ELR (cell line): ENCODE data around the gene SLC25A11.
"Not testable (repeated sequence)": the region's sequence is repeated elsewhere in the genome, so short reads cannot be mapped to it uniquely, and the experiment has no call there.

Source experiments
- DNase-seq: peaks from one replicate; pipeline ENCODE4 v3.0.0-alpha.2; 2015; ENCODE audit warnings: low read depth

SLC25A11 gene

GRCh38 chr17:4920351-4921048, 19.3 kb downstream of the SLC25A11 start:
- DNase-seq, result no peak

GRCh38 chr17:4919511-4920047, 20.3 kb downstream of the SLC25A11 start:
- no peak for DNase-seq

GRCh38 chr17:4914551-4914950, 25.3 kb downstream of the SLC25A11 start:
- DNase-seq, result not testable (repeated sequence)

GRCh38 chr17:4913994-4914393, 25.9 kb downstream of the SLC25A11 start:
- DNase-seq, result peak; percentile 35

GRCh38 chr17:4908711-4909496, 30.9 kb downstream of the SLC25A11 start:
- peak; percentile 92 for DNase-seq

GRCh38 chr17:4908301-4908700, 31.5 kb downstream of the SLC25A11 start:
- peak; percentile 59 for DNase-seq

GRCh38 chr17:4906642-4907041, 33.2 kb downstream of the SLC25A11 start:
- DNase-seq, result not testable (repeated sequence)

- DNase-seq, result peak; percentile 81
Measured at GRCh38 chr17:4903051-4903818, 36.6 kb downstream of the SLC25A11 start, which contains the start of gene CHRNE. Gene CHRNE (minus strand): TSS chr17:4903098. CDS start chr17:4903063, 35 bp downstream.

- no peak for DNase-seq
Measured at GRCh38 chr17:4902540-4902939, 37.3 kb downstream of the SLC25A11 start.

- DNase-seq, result no peak
Measured at GRCh38 chr17:4901648-4902344, 38.0 kb downstream of the SLC25A11 start.

- no peak for DNase-seq
Measured at GRCh38 chr17:4901108-4901647, 38.7 kb downstream of the SLC25A11 start.

- no peak for DNase-seq
Measured at GRCh38 chr17:4900231-4901107, 39.4 kb downstream of the SLC25A11 start.

- peak; percentile 52 for DNase-seq
Measured at GRCh38 chr17:4899341-4900230, 40.3 kb downstream of the SLC25A11 start, which contains the start of gene C17orf107. Gene C17orf107 (plus strand): TSS chr17:4899536. CDS start chr17:4899763, 227 bp downstream.

- no peak for DNase-seq
Measured at GRCh38 chr17:4898927-4899326, 40.9 kb downstream of the SLC25A11 start.

GRCh38 chr17:4898351-4898750, 41.5 kb downstream of the SLC25A11 start:
- DNase-seq, result no peak

GRCh38 chr17:4897785-4898184, 42.1 kb downstream of the SLC25A11 start:
- no peak for DNase-seq

- DNase-seq, result no peak
Measured at GRCh38 chr17:4897198-4897687, 42.6 kb downstream of the SLC25A11 start.

- no peak for DNase-seq
Measured at GRCh38 chr17:4896332-4897197, 43.3 kb downstream of the SLC25A11 start.
